Measurements from ENCODE around the gene DNAJB8. TPM values are rescaled to one million over a fixed set of nuclear protein-coding genes. Genes with fewer than 3 reads are reported as not detected.

DNAJB8 gene
- total and polyA plus RNA-seq, 9 of the 15 experiments (the other 6 are each of a cell fraction or from before 2014, with no cell fraction given): not detected

GRCh38 chr3:128497305-128498126 is 30.8 kb upstream of the DNAJB8 start (continued):
- TF ChIP-seq SMARCC2 (IDR thresholded peaks at IDR 0.05; ENCODE audit: low read depth): no peak
- TF ChIP-seq PHB (CRISPR knock-in tag; IDR thresholded peaks at IDR 0.05): 0 out of 2 replicates have a peak, but pooled peaks have one; percentile 25
- TF ChIP-seq, protein P1, sequence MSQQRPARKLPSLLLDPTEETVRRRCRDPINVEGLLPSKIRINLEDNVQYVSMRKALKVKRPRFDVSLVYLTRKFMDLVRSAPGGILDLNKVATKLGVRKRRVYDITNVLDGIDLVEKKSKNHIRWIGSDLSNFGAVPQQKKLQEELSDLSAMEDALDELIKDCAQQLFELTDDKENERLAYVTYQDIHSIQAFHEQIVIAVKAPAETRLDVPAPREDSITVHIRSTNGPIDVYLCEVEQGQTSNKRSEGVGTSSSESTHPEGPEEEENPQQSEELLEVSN (IDR thresholded peaks at IDR 0.05; ENCODE audit: borderline replicate concordance in 1 of 2, extremely low read depth in 1 of 2, insufficient read depth in 1 of 2, insufficient read length in 1 of 2, low read depth in 1 of 2, low read length in 1 of 2, poor library complexity in 1 of 2, severe bottlenecking in 1 of 2): peak; percentile 51 to 91
- TF ChIP-seq SAP30 (IDR thresholded peaks at IDR 0.05; ENCODE audit: borderline replicate concordance, insufficient read depth, low read depth, low read length, poor library complexity, severe bottlenecking): no peak
- TF ChIP-seq ZZZ3 (IDR thresholded peaks at IDR 0.05): no peak
- no peak for TF ChIP-seq ELF4 (CRISPR knock-in tag; IDR thresholded peaks at IDR 0.05)
- TF ChIP-seq, protein P2, sequence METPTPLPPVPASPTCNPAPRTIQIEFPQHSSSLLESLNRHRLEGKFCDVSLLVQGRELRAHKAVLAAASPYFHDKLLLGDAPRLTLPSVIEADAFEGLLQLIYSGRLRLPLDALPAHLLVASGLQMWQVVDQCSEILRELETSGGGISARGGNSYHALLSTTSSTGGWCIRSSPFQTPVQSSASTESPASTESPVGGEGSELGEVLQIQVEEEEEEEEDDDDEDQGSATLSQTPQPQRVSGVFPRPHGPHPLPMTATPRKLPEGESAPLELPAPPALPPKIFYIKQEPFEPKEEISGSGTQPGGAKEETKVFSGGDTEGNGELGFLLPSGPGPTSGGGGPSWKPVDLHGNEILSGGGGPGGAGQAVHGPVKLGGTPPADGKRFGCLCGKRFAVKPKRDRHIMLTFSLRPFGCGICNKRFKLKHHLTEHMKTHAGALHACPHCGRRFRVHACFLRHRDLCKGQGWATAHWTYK (CRISPR knock-in tag; IDR thresholded peaks at IDR 0.05): 0 out of 2 replicates have a peak, but pooled peaks have one; percentile 21
- no peak for TF ChIP-seq NCOA1 (IDR thresholded peaks at IDR 0.05; ENCODE audit: low read depth)
- TF ChIP-seq FOXJ2 (tag; IDR thresholded peaks at IDR 0.05): peak; percentile 32; the same call in 1 of the 2 replicates
- TF ChIP-seq, protein P3, sequence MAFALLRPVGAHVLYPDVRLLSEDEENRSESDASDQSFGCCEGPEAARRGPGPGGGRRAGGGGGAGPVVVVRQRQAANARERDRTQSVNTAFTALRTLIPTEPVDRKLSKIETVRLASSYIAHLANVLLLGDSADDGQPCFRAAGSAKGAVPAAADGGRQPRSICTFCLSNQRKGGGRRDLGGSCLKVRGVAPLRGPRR (CRISPR knock-in tag; IDR thresholded peaks at IDR 0.05): no peak
- TF ChIP-seq KDM5B (IDR thresholded peaks at IDR 0.05; ENCODE audit: insufficient replicate concordance, low read depth, low read length): no peak
- peak; percentile 92 for TF ChIP-seq RFX1 (IDR thresholded peaks at IDR 0.05)
- peak; percentile 59; the same call in 1 of the 2 replicates for TF ChIP-seq POLR2AphosphoS5 (IDR thresholded peaks at IDR 0.05; ENCODE audit: control insufficient read depth, insufficient read depth, low read depth, low read length)
- TF ChIP-seq DACH1 (IDR thresholded peaks at IDR 0.05; ENCODE audit: partially characterized antibody): no peak
- TF ChIP-seq TCF7L2 (IDR thresholded peaks at IDR 0.05; ENCODE audit: low read depth, low read length): no peak
- no peak for TF ChIP-seq NBN (IDR thresholded peaks at IDR 0.05; ENCODE audit: low read depth)
- peak; percentile 84 for TF ChIP-seq MXI1 (IDR thresholded peaks at IDR 0.05; ENCODE audit: low read depth, low read length)
- no peak for TF ChIP-seq NCOA4 (IDR thresholded peaks at IDR 0.05; ENCODE audit: partially characterized antibody)
- no peak for TF ChIP-seq HMG20A (CRISPR knock-in tag; conservative IDR thresholded peaks at IDR 0.05)
- TF ChIP-seq CREM (IDR thresholded peaks at IDR 0.05; ENCODE audit: low read depth): peak; percentile 33
- TF ChIP-seq CTCFL (IDR thresholded peaks at IDR 0.05; ENCODE audit: borderline replicate concordance, insufficient read depth, low read depth, low read length, poor library complexity, severe bottlenecking): peak; percentile 73
- TF ChIP-seq MYC (IDR thresholded peaks at IDR 0.05; ENCODE audit: low read depth, low read length): peak; percentile 48; the same call in 1 of the 2 replicates
- TF ChIP-seq MYC (CRISPR knock-in tag; IDR thresholded peaks at IDR 0.05; ENCODE audit: borderline replicate concordance, low read depth): no peak

All from K562 (cell line).